Activated CD4-positive, alpha-beta T cell treated with anti-CD3 and anti-CD28 coated beads, Interleukin-2, amount 50 U/mL, for 48 hours (primary cell): ENCODE results near the gene IL16.
A peak's percentile ranks its signal among the peaks of the same experiment; 100 is the strongest.

Experiments
- DNase-seq, 2 experiments: peaks; one replicate each; pipeline ENCODE4 v3.0.0-alpha.2; 2020

The IL16 gene

GRCh38 chr15:81258455-81258854 is 61.8 kb downstream of the IL16 start:
- no peak for DNase-seq

DNA sequence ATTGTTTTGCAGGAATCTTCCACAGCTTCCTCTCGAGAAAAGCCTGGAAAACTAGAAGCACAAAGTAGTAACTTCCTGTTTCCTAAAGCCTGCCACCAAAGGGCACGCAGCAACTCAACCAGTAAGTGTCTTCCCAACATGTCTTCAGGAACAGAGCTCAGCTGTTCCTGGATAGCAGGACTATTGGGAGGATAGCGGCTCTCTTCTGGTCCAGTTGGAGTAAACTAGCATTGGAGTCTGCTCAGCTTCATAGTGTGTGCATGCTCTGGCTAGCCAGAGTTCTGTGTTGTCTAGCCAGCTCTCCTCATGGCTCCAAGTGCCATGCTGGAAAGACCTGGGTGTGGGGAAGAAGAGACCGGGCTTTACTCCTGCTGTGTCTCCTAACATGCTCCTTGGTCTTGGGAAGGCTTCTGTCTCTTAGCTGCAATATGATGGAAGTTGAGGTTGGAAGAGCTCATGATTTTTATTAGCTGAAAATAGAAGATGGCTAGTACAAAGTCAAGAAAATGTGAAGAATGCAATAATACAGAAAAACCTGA is 63.1 kb downstream of the IL16 start:
- DNase-seq, result no peak

DNA sequence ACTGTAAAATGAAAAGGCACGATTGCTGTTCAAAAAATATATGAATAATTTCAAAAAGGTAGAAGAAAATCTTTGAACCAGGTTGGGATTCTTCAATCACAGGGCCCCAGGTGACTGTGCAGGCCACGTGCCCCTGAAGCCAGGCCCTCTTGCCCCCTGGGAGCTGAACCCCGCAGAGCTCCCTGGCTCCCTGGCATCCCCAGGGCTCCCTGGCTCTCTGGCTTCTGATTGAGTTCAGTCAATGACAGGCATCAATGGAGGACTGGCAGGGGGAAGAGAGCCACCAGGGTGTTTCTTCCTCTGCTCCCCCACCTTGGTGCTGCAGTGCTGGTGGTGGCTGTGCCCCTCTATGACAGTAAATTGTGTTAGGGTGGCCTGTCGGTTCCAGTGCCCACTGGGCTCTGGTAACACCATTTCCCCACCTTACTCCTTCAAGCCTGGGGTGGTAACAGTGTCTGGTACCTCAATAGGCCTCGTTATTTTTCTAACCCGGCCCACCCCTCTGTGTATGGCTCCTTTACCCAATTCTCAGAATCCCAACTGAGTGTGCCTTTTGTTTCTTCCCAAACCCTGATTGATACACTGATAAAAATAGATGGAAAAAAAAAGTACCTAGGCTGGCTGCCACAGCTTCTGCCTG is 64.6 kb downstream of the IL16 start:
- DNase-seq, result no peak

GRCh38 chr15:81263477-81263876 is 66.8 kb downstream of the IL16 start:
- no peak for DNase-seq

DNA sequence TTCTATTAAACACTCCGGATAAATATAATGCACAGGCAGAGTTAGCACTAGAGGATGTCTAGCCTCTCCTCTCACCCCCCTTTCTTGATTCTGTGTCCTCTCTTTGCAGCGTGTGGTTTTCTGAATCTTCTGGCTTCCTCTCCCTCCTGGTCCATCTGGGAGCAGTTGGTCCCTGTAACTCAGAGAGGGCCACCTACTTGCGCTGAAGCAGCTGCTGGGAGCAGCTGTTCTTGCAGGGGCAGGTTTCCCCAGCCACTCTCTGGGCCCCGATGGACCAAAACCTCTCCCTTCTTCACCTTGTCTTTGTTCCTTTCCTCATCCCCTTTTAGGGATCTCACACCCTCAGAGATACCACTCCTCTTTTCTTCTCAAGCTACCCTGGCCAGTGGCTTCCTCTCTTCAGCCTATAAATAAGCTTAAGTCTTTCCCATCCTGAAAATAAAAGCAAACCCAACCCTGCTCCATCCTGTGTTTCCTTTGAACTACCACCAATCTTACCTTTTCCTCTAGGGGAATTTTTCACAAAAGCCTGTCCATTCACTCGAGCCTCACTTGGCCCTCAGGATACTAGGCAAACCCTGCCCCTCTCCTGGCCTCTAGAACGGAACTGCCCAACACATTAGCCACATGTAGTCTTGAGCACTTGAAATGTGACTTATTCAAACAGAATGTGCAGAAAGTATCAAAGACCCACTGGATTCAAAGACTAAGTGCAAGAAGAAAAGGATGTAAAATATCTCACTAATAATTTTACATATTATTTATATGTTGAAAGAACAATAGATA is 67.6 kb downstream of the IL16 start:
- no peak for DNase-seq

DNA sequence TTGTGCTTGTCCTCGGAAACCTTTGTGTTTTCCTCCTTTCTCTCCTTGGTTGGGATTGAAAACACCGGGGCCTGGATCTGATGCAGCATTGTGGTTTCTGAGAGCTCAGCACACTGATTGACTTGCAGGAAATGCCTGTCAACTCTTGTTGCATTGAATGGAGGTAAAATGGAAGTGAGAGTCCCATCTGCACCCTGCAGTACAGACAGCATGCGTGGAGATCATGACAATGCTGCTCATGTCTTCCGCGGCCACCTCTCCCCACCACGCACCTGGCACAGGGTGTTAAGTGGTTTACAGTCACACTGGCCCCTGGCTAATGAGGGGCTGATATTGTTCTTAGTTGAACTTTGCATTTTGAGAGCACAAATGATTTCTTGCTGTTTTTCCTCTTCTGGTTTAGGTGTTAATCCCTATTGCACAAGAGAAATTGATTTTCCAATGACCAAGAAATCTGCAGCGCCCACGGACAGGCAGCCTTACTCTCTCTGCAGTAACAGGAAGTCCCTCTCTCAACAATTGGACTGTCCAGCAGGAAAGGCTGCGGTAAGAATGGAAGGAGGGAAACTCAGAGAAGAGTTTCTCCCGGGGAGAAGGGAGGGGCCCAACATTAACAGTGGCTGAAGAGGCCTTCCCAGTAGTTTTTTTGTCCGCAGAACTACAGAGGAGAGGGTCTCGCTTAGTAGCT is 68.7 kb downstream of the IL16 start:
- DNase-seq, result no peak

- DNase-seq, result peak; percentile 88 to 91
These were observed 69.5 kb downstream of the IL16 start for GRCh38 chr15:81265944-81266775.

- DNase-seq, result no peak
These were observed 71.7 kb downstream of the IL16 start for GRCh38 chr15:81268340-81268739.

- no peak for DNase-seq
These were observed 72.4 kb downstream of the IL16 start for GRCh38 chr15:81268881-81269601.

- DNase-seq, result no peak
These were observed 73.5 kb downstream of the IL16 start for GRCh38 chr15:81270188-81270587.

DNA sequence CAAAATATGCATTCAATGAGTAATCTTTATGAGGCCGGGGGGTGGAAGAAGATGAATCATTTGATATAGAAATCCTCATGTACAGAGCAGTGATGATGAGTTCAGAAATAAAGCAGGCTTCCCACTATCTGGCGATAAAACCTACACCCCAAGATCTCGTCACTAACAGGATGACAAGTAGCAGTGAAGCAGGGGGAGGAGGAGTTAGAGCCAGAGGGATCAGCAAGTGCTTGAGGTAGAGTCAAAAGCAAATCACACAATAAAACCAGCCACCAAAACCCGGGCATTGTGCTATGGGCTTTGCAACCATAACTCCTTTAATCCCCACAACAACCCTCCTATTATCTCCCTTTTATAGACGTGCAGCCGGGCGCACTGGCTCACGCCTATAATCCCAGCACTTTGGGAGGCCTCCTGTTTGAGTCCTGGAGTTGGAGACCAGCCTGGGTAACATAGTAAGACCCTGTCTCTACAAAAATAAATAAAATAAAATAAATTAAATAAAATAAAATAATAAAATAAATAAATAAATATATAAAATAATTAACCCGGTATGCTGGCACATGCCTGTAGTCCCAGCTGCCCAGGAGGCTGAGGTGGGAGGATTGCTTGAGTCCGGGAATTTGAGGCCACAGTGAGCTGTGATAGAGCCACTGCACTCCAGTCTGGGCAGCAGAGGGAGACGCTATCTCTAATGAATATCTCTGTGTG is 74.3 kb downstream of the IL16 start:
- DNase-seq, result no peak

DNA sequence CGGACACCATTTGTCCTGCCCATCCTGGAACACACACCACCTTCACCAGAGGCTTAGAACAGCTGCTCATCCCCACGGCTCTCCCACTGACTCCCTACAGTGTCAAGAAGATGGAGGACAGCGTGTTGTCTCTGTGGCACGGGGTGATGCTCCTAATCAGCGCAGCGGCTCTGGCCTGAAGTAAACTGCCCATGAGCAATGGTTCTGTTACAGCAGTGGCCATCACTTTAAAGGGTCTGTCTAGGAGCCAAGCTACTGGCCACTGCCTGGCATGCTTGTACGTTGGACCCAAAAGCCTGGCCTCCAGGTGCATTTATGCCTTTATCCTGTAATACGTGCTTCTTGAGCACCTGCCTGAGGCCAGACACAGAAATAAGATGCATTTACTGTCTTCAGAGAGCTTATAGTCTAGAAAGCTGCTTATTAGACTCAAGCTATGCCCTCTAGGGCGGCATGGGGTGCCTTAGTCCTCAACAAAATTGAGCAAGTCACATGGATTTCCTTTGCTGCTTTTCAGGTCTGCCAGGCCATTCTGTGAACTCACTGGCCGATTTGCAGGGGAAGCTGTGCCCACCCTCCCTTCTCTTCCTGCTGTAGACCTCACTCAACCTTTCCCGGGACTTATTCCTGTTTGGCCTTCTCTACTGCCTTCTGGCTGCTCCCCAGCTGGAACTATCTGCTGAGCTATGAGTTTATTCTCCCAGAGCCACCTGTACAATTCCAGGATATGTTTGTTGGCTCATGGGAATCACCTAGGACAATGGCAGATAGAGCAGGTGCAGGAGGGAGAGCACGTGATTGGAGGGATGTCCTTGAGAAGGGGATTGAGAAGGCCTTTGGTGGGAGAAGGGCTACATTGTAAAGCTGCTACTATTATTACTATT is 75.3 kb downstream of the IL16 start:
- no peak for DNase-seq

DNA sequence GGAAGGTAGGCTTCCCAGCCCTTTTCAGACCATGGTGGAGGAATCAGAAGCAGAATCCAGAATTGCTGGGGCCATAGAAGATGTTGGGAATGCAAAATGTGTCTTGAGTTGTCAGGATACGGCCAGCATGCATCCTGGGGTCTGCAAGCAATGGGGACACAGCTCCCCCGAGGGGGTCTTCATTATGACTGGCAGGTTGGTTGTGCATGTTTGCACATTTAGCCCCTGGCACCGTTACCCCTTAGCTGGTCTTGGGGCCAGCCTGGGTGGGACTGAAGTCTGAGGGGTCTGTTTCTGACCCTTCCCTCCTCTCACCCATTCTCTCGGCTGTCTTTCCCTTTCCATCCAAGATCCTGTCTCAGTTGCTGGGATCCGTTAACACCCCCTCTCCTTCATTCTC is 76.5 kb downstream of the IL16 start:
- no peak for DNase-seq

GRCh38 chr15:81273855-81274254 is 77.2 kb downstream of the IL16 start:
- DNase-seq, result no peak

- DNase-seq, result no peak
These were observed 77.6 kb downstream of the IL16 start for GRCh38 chr15:81274255-81274654.

DNA sequence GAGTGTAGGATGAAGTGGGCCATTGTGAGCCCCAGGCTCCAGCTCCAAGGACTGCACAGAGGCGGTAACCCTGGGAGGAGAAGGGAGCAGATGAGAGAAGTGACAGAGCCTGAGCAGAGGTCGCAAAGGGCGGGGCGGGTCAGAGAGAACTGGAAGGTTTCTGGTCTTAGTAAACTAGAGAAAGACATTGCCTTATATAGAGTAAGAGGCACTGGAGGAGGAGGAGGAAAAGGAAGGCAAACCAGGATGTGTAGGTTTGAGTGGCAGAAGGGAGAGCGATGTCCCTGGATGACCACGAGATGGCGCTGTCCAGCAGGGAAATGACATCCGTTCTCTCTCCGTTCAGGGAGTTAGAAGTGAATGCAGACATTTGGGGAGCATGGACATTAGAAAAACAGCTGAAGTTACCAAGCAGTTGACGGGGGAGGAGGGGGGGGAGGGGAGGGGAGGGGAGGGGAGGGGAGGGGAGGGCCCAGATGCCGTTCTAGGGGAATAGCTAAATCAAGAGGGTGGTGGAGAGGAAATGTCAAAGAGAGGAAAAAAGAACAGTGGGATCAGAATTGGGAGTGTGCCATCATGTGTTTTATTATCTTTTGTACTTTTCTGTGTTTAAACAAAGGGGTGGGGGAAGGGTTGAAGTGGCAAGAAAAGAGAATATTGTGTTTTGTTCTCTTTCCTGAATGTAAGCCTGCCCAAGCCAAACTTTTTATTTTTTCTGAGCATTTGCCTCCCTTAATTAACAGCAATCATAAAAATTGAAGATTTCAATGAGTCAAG is 78.4 kb downstream of the IL16 start:
- DNase-seq, result peak; percentile 60 to 76

DNA sequence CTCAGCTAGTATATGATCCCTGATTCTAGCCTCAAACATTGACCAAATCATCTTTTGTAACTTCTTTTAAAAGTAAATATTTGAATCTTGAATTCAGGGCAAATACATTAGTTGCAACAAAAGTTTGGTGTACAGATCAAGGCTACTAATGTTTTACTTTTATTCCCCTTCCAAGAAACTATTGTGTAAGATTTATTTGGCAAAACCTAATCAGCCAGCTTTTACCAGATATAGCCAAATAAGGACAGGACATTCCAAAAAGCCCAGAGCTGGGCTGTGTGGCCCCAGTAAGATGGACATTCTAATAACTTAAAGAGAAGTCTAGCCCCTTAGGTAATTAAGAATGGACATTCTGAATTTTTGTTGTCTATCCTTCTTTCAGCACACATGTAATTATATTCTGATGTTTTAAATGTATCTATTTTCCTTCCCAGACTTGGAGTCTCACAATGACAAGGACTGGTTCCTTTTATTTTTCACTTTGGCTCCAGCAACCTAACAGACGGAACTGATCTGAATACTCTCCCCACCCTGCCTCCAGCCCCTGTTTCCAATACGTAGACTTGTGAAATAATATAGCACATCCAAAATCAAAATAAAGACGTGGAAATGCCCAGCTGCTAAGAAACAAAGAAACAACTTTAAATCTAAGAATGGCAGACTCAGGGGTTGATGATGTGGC is 79.2 kb downstream of the IL16 start:
- DNase-seq, result no peak

DNA sequence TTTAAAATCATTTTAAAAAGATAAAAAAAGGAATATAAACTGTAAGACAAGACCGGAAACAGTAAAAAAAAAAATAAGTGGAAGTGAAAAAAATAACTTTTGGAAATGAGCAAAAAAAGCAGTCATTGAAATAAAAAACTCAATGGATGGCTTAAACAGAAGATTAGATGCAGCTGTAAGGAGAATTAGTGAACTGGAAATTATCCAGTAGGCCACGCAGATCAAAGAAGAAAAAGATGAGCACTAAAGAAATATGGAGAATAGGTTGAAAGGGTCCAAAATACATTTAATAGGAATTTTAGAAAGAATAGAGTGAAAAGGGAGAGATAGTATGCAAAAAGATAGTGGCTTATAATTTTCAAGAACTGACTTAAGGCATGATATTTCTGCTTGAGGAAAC is 80.3 kb downstream of the IL16 start:
- no peak for DNase-seq

DNA sequence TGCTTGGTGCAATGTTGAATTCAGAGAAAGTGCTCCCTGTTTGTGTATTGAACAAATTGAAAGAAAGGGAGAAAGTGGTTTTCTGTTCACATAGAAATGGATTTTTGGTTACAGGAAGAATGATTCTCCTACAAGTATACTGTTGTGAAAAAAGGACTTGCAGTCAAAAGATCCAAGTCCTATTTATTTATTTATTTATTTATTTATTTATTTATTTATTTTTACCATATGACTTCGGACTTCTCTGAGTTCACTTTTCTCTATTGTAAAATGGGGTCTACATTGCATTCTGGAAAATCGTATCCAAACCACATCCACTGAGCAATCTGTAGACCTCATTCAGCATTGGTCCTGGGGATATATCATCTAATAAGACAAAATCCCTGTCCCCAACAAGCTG is 81.2 kb downstream of the IL16 start:
- no peak for DNase-seq
